ENCODE results near the gene FAM9C.
A peak's percentile ranks its signal among the peaks of the same experiment; 100 is the strongest.

The FAM9C gene

GRCh38 chrX:12994321-12994720, 50.1 kb downstream of the FAM9C start:
- H3K4me3 ChIP-seq (ENCODE audit: low read length) = no peak overlapping the region
- no peak for DNase-seq (ENCODE audit: low read depth)
- TF ChIP-seq, protein P1, sequence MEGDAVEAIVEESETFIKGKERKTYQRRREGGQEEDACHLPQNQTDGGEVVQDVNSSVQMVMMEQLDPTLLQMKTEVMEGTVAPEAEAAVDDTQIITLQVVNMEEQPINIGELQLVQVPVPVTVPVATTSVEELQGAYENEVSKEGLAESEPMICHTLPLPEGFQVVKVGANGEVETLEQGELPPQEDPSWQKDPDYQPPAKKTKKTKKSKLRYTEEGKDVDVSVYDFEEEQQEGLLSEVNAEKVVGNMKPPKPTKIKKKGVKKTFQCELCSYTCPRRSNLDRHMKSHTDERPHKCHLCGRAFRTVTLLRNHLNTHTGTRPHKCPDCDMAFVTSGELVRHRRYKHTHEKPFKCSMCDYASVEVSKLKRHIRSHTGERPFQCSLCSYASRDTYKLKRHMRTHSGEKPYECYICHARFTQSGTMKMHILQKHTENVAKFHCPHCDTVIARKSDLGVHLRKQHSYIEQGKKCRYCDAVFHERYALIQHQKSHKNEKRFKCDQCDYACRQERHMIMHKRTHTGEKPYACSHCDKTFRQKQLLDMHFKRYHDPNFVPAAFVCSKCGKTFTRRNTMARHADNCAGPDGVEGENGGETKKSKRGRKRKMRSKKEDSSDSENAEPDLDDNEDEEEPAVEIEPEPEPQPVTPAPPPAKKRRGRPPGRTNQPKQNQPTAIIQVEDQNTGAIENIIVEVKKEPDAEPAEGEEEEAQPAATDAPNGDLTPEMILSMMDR (conservative IDR thresholded peaks at IDR 0.05; ENCODE audit: low read depth, low read length) = no peak

DNA sequence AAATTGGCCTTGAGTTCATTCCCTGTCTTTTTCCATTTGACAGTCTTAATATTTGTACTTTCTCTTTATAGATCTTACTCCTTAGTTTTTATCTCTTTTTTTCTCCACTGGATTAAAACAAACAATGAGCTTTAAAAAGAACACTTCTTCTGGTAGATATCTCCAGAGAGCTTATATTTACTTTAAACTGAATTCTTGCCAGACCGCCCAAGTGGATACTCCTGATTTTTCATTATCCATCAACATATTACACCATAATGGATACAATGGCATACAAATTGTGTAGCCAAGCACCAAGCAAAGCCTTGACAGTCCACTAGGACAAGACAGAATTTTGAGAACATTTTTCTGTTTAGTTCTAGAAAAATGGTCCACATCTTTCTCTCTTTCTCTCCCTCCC, 50.6 kb downstream of the FAM9C start:
- TF ChIP-seq, protein P1 (conservative IDR thresholded peaks at IDR 0.05; ENCODE audit: low read depth, low read length) = no peak
- DNase-seq (ENCODE audit: low read depth) = no peak
- no peak overlapping the region for H3K4me3 ChIP-seq (ENCODE audit: low read length)

GRCh38 chrX:12992544-12993118, 51.8 kb downstream of the FAM9C start:
- no peak overlapping the region for H3K4me3 ChIP-seq (ENCODE audit: low read length)
- DNase-seq (ENCODE audit: low read depth) = no peak
- TF ChIP-seq, protein P1 (conservative IDR thresholded peaks at IDR 0.05; ENCODE audit: low read depth, low read length) = no peak

- no peak overlapping the region for H3K4me3 ChIP-seq (ENCODE audit: low read length)
- TF ChIP-seq, protein P1 (conservative IDR thresholded peaks at IDR 0.05; ENCODE audit: low read depth, low read length) = no peak
- no peak for DNase-seq (ENCODE audit: low read depth)
Observed at GRCh38 chrX:12991575-12991974, 52.8 kb downstream of the FAM9C start.

DNA sequence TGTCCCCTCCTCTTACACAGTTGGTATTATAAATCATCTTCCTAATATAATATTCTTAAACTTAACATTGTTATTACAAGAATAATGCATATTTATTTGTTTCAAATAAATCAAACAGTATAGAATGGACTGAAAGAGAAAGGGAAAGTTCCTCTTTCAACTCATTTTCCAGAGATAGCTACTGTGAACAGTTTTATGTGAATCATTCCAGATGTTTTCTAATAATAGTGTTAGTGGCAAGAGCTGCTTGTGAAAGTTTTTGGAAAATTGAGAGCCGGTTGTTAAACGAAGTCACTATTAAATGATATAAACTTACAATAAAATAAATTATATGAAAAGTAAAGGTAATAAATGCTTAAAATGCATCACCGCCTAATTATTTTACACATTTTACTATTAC, 55.0 kb downstream of the FAM9C start:
- no peak for DNase-seq (ENCODE audit: low read depth)
- TF ChIP-seq, protein P1 (conservative IDR thresholded peaks at IDR 0.05; ENCODE audit: low read depth, low read length) = no peak
- no peak overlapping the region for H3K4me3 ChIP-seq (ENCODE audit: low read length)

DNA sequence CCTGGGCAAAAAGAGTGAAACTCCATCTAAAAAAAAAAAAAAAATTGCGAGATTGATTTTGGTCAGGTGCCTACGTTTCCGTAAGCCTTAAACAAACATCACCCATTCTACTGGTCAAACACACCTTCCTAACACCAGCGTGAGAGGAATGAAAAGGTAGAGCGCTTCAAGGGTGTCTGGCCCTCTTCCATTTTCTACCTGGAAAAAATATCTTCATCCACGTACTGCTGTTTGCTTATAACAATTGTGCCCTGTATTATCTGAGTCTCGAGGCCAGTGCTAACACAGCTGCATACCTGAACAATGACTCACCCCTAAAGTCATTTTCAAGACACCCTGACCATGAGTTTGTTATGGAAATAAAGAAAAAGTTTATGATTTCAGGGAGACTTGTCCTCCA, 55.6 kb downstream of the FAM9C start:
- DNase-seq (ENCODE audit: low read depth) = peak; percentile 54
- TF ChIP-seq, protein P1 (conservative IDR thresholded peaks at IDR 0.05; ENCODE audit: low read depth, low read length) = no peak
- no peak overlapping the region for H3K4me3 ChIP-seq (ENCODE audit: low read length)

DNA sequence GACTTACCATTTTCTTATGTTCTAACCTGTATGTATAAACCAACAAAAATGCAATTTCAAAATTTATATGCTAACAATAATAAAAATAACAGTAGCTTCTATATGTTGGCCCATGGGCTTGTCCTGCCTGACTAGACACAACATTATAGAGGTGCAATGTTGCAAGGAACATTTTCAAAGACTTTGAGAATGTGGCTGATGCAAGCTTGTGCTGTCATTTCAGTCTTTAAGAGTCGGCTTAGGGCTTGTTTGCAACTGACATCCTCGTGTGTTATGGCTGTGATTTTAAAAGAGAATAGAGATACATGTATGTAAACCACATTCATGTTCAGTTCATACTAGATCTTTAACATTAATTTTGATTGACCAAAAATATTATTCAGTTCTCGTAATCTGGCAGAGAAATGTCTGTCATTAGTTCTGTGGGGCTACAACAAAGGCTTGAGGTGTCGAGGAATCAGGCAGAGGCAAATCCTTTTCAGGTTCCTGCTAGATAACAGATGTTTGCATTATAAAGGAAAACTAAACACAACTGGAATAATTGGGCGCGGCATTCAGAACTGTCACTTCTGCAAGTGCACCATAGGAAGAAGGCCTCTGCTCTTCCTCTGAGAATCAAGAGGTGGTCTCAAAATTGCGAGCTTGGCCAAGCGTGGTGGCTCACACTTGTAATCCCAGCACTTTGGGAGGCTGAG, 56.4 kb downstream of the FAM9C start:
- H3K4me3 ChIP-seq (ENCODE audit: low read length) = no peak overlapping the region
- no peak for DNase-seq (ENCODE audit: low read depth)
- TF ChIP-seq, protein P1 (conservative IDR thresholded peaks at IDR 0.05; ENCODE audit: low read depth, low read length) = no peak

Measured in retinal pigment epithelial cell (primary cell).